ENCODE measurements around the gene NEXN.

GRCh38 chr1:77945345-77945744 is 56.9 kb downstream of the NEXN start:
- TF ChIP-seq, protein P1, sequence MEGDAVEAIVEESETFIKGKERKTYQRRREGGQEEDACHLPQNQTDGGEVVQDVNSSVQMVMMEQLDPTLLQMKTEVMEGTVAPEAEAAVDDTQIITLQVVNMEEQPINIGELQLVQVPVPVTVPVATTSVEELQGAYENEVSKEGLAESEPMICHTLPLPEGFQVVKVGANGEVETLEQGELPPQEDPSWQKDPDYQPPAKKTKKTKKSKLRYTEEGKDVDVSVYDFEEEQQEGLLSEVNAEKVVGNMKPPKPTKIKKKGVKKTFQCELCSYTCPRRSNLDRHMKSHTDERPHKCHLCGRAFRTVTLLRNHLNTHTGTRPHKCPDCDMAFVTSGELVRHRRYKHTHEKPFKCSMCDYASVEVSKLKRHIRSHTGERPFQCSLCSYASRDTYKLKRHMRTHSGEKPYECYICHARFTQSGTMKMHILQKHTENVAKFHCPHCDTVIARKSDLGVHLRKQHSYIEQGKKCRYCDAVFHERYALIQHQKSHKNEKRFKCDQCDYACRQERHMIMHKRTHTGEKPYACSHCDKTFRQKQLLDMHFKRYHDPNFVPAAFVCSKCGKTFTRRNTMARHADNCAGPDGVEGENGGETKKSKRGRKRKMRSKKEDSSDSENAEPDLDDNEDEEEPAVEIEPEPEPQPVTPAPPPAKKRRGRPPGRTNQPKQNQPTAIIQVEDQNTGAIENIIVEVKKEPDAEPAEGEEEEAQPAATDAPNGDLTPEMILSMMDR (IDR thresholded peaks at IDR 0.05 in 8 of 11, conservative IDR thresholded peaks at IDR 0.05 in 3 of 11): no peak
- TF ChIP-seq POLR2AphosphoS5 (IDR thresholded peaks at IDR 0.05) (no peak), POLR2A (IDR thresholded peaks at IDR 0.05) (no peak)
